Calu3 (cell line): ENCODE results near the gene ABCC8. TPM values are rescaled to one million over a fixed set of nuclear protein-coding genes. Genes with fewer than 3 reads are reported as not detected.

ENCODE experiments used
- BruUV-seq: library from RNA; stranded (reverse); fragments of 400-500 nt; replicated peaks from 2 replicates; lab custom pipeline; 2021; lab: Mats Ljungman, UMichigan
- CTCF ChIA-PET: fragments of 300-600 bp; sonication (Branson Sonifier 250); formaldehyde crosslinking; loops from one replicate; lab custom pipeline; 2022; ENCODE audit warnings: antibody characterized with exemption; lab: Charles Lee
- DNase-seq: peaks from one replicate; pipeline ENCODE4 v3.0.0; 2022
- H3K27ac Mint-ChIP-seq: one replicate; pipeline ENCODE4 v1.8.0; 2022; ENCODE audit warnings: mixed read lengths; ENCODE audit not compliant: unreplicated experiment
- H3K27me3 Mint-ChIP-seq: one replicate; pipeline ENCODE4 v1.8.0; 2022; ENCODE audit warnings: mixed read lengths; ENCODE audit not compliant: unreplicated experiment
- H3K36me3 Mint-ChIP-seq: one replicate; pipeline ENCODE4 v1.8.0; 2022; ENCODE audit warnings: mild to moderate bottlenecking, moderate library complexity, mixed read lengths; ENCODE audit not compliant: insufficient read depth, unreplicated experiment
- H3K4me1 Mint-ChIP-seq: one replicate; pipeline ENCODE4 v1.8.0; 2022; ENCODE audit warnings: mild to moderate bottlenecking, low read depth, mixed read lengths; ENCODE audit not compliant: unreplicated experiment
- H3K4me3 Mint-ChIP-seq: one replicate; pipeline ENCODE4 v1.8.0; 2022; ENCODE audit warnings: mild to moderate bottlenecking, low read depth, moderate library complexity, mixed read lengths; ENCODE audit not compliant: unreplicated experiment
- H3K9me3 Mint-ChIP-seq: one replicate; pipeline ENCODE4 v1.8.0; 2022; ENCODE audit warnings: low read depth, mixed read lengths; ENCODE audit not compliant: unreplicated experiment
- CTCF ChIP-seq: fragments of 200-600 bp; IDR thresholded peaks from one replicate; pipeline ENCODE4 v1.8.0; 2022; ENCODE audit warnings: antibody characterized with exemption; ENCODE audit not compliant: unreplicated experiment
- intact Hi-C: fragments of 100-400 bp; cut with micrococcal nuclease; formaldehyde crosslinking; loops from one replicate; pipeline ENCODE4 v1.10.0; 2022; ENCODE audit not compliant: unreplicated experiment
- total RNA-seq: library from RNA; stranded (reverse); gene quantifications from 2 replicates; pipeline ENCODE4 v1.2.3, GENCODE V29; 2022

Gene ABCC8
- total RNA-seq, 1 experiment from 2014 or later = 0.76 TPM

GRCh38 chr11:17378655-17379054, 98.0 kb downstream of the ABCC8 start:
- no TSS peak for BruUV-seq
- Mint-ChIP-seq H3K27ac (no peak overlapping the region), H3K36me3 (no peaks in the 10 kb centered on the region), H3K4me3 (no peak overlapping the region), H3K27me3 (no peaks in the 10 kb centered on the region), H3K4me1 (no peaks in the 10 kb centered on the region), H3K9me3 (no peaks in the 10 kb centered on the region)
- DNase-seq = no peak
- CTCF ChIA-PET = no interaction called here
- TF ChIP-seq CTCF = no peak
- intact Hi-C loops = no loop called here

- intact Hi-C loops = no loop called here
- DNase-seq = no peak
- Mint-ChIP-seq H3K27me3 (no peaks in the 10 kb centered on the region), H3K9me3 (peaks cover 9% of the 10 kb centered on the region), H3K4me3 (no peak overlapping the region), H3K27ac (no peak overlapping the region), H3K4me1 (no peaks in the 10 kb centered on the region), H3K36me3 (no peaks in the 10 kb centered on the region)
- TF ChIP-seq CTCF = no peak
- no TSS peak for BruUV-seq
- CTCF ChIA-PET = no interaction called here
These were observed 100.2 kb downstream of the ABCC8 start for GRCh38 chr11:17376493-17376892.

GRCh38 chr11:17375547-17375946, 101.1 kb downstream of the ABCC8 start:
- CTCF ChIA-PET = no interaction called here
- H3K9me3 Mint-ChIP-seq = peaks cover 15% of the 10 kb centered on the region

GRCh38 chr11:17371614-17372013, 105.0 kb downstream of the ABCC8 start:
- Mint-ChIP-seq H3K4me3 (no peak overlapping the region), H3K9me3 (peaks cover 20% of the 10 kb centered on the region), H3K27me3 (no peaks in the 10 kb centered on the region), H3K4me1 (no peaks in the 10 kb centered on the region), H3K27ac (no peak overlapping the region), H3K36me3 (no peaks in the 10 kb centered on the region)
- intact Hi-C loops = no loop called here
- no TSS peak for BruUV-seq
- no peak for TF ChIP-seq CTCF
- CTCF ChIA-PET = no interaction called here
- no peak for DNase-seq

More at GRCh38 chr11:17375547-17375946, 101.1 kb downstream of the ABCC8 start:
- intact Hi-C loops = no loop called here
- no peaks in the 10 kb centered on the region for H3K27me3 Mint-ChIP-seq
- no peaks in the 10 kb centered on the region for H3K4me1 Mint-ChIP-seq
- H3K4me3 Mint-ChIP-seq = no peak overlapping the region
- TF ChIP-seq CTCF = no peak
- DNase-seq = no peak
- BruUV-seq = no TSS peak
- no peak overlapping the region for H3K27ac Mint-ChIP-seq
- H3K36me3 Mint-ChIP-seq = no peaks in the 10 kb centered on the region
